A549 (cell line): ENCODE data around the gene ABCC6. TPM values are rescaled to one million over a fixed set of nuclear protein-coding genes. Genes with fewer than 3 reads are reported as not detected.

Source experiments
- ATAC-seq, 2 experiments: fragments of 200-7000 bp in 1 of 2; fragments of >200 bp in 1 of 2; cut with Nextera tagmentation in 1 of 2; cut with Tn5 transposase in 1 of 2; 3 replicates each; pipeline versions ENCODE4 v1.8.0 to v1.9.1; 2018 to 2020; ENCODE audit warnings: mild to moderate bottlenecking in 1 of 2, moderate library complexity in 1 of 2
- CTCF ChIA-PET: fragments of 300-600 bp; sonication (Branson Sonifier 250); formaldehyde crosslinking; extraction: SDS; loops from one replicate; lab custom pipeline; 2021; ENCODE audit warnings: antibody characterized with exemption, inconsistent platforms; lab: Yijun Ruan, JAX
- POLR2A ChIA-PET: fragments of 350-600 bp; formaldehyde crosslinking; extraction: SDS; loops from one replicate; lab custom pipeline; 2021; ENCODE audit warnings: antibody characterized with exemption, inconsistent platforms; lab: Yijun Ruan, JAX
- DNase-seq, 2 experiments: peaks; one replicate each; pipeline versions ENCODE4 v3.0.0 to v3.0.0-alpha.2; 2011 to 2016; ENCODE audit warnings: low read depth in 1 of 2, low spot score in 1 of 2
- FAIRE-seq: peaks from 2 replicates; lab custom pipeline; 2011; peaks lifted over from hg19 to GRCh38; lab: Jason Lieb, UNC
- H3K27ac ChIP-seq, 2 experiments: fragments of >200 bp; sonication (Bioruptor Twin); formaldehyde crosslinking; 3 replicates each; pipeline ENCODE4 v1.5.1; 2016 to 2017
- H3K4me1 ChIP-seq: fragments of >200 bp; sonication (Bioruptor Twin); formaldehyde crosslinking; 3 replicates; pipeline ENCODE4 v1.6.1; 2016
- H3K4me2 ChIP-seq: fragments of >200 bp; sonication (Bioruptor Twin); formaldehyde crosslinking; 3 replicates; pipeline ENCODE4 v1.6.1; 2016
- H3K4me3 ChIP-seq: fragments of >200 bp; sonication (Bioruptor Twin); formaldehyde crosslinking; 3 replicates; pipeline ENCODE4 v1.5.1; 2016
- H3K9me3 ChIP-seq: fragments of >200 bp; sonication (Bioruptor Twin); formaldehyde crosslinking; 3 replicates; pipeline ENCODE4 v1.6.1; 2016
- CHD2 ChIP-seq: fragments of 150-350 bp; IDR thresholded peaks from 2 replicates; pipeline ENCODE4 v1.6.1; 2014; ENCODE audit warnings: low read length; ENCODE audit not compliant: partially characterized antibody
- CHD4 ChIP-seq: fragments of 200-600 bp; sonication (generic); IDR thresholded peaks from 2 replicates; pipeline ENCODE4 v1.6.1; 2016; ENCODE audit warnings: antibody characterized with exemption, mild to moderate bottlenecking, borderline replicate concordance
- EHMT2 ChIP-seq: fragments of 200-600 bp; sonication (generic); IDR thresholded peaks from 2 replicates; pipeline ENCODE4 v1.6.1; 2016; ENCODE audit warnings: antibody characterized with exemption, low read depth, mild to moderate bottlenecking, moderate library complexity
- HOXB13 ChIP-seq: fragments of 250-450 bp; sonication (Bioruptor Pico); IDR thresholded peaks from 2 replicates; pipeline ENCODE4 v1.5.0; 2020; ENCODE audit warnings: low read depth, mild to moderate bottlenecking, moderate library complexity
- POLR2A ChIP-seq: IDR thresholded peaks from 2 replicates; pipeline ENCODE4 v1.6.1; 2012; ENCODE audit warnings: mild to moderate bottlenecking, low read length
- POLR2AphosphoS2 ChIP-seq: conservative IDR thresholded peaks from 2 replicates; pipeline ENCODE4 v1.6.1; 2012; ENCODE audit warnings: low read length, improper control_type of control experiment, inconsistent platforms
- WGBS: methylation state at CpG from one replicate; pipeline ENCODE4 v1.1.6; 2017; ENCODE audit errors: missing lambda C conversion rate; 5-methylcytosine and 5-hydroxymethylcytosine counted together
- polyA plus RNA-seq, 4 experiments: library from polyadenylated mRNA; depleted of rRNA in 3 of 4; stranded (reverse); fragments of >200 nt; fragmentation: RNase III in 1 of 4; extraction: RNeasy Plus Mini Kit Qiagen cat#74134 plus additional on column Dnase treatment in 1 of 4; gene quantifications; 2 replicates in 3 of 4; 3 replicates in 1 of 4; pipeline ENCODE4 v1.2.3, GENCODE V29; 2011 to 2017
- TF ChIP-seq, protein P1 (sequence below): IDR thresholded peaks from 2 replicates; pipeline ENCODE4 v1.6.1; 2012

Gene ABCC6
- polyA plus RNA-seq, 2 of the 4 experiments (the other 2 are of a cell fraction) = 3.6 to 5.0 TPM

- peaks cover 23% of the 10 kb centered on the region for H3K4me1 ChIP-seq
- H3K27ac ChIP-seq = no peak overlapping the region
- DNase-seq = no peak
- WGBS = 86% methylated on average over 8 of the region's 8 CpGs
- POLR2A ChIA-PET = no interaction called here
- no peak for FAIRE-seq
- H3K4me3 ChIP-seq = no peak overlapping the region
- H3K9me3 ChIP-seq = no peaks in the 10 kb centered on the region
- TF ChIP-seq EHMT2 (no peak), CHD2 (no peak), CHD4 (no peak), HOXB13 (CRISPR knock-in tag) (no peak), POLR2AphosphoS2 (no peak)
- TF ChIP-seq, all 56 proteins: peak for 0
- CTCF ChIA-PET = no interaction called here
- no peak overlapping the region for H3K4me2 ChIP-seq
- ATAC-seq = no peak
Measured at GRCh38 chr16:16100631-16101030, 122.7 kb downstream of the ABCC6 start.

DNA sequence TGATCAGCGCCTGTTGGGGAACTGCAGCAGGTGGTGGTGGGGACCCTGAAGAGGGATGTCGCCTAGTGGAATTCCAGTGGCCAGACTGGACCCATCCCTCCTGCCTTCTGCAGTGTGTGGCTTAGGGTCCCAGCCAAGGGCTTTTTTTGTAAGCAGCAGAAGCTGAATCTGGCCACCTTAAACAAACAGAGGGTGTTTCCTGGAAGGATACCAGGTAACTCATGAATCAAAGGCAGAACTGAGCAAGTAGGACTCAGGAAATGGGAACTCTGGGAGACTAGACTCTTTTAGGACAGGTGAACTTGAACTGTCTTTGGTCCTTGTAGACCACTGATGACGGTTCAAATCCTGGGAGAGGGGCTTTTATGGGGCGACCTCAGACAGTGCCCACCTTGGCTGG, 124.0 kb downstream of the ABCC6 start:
- Histone ChIP-seq H3K4me1 (peaks cover 32% of the 10 kb centered on the region), H3K9me3 (no peaks in the 10 kb centered on the region), H3K27ac (no peak overlapping the region), H3K4me2 (no peak overlapping the region), H3K4me3 (no peak overlapping the region)
- POLR2A ChIA-PET = no interaction called here
- CTCF ChIA-PET = interaction anchor here (1.1 kb wide), 1 partner anchor 13 kb away, joined by 4 read pairs; no protein-coding TSS in a partner anchor
- FAIRE-seq (no peak), ATAC-seq (no peak), DNase-seq (no peak)
- 0 out of 2 replicates have a peak, but pooled peaks have one; percentile 54 for TF ChIP-seq POLR2AphosphoS2
- no peak for TF ChIP-seq POLR2A
- TF ChIP-seq, protein P1, sequence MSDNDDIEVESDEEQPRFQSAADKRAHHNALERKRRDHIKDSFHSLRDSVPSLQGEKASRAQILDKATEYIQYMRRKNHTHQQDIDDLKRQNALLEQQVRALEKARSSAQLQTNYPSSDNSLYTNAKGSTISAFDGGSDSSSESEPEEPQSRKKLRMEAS = no peak
- WGBS = 94% methylated on average over 4 of the region's 4 CpGs

Other genes starting within 250 kb of the ABCC6 start
- 80.8 and 89.1 TPM in 2 replicates for gene NOMO3, start 9.0 kb upstream of the ABCC6 start, polyA plus RNA-seq (2011; rRNA removed)
- 27.6 to 31.1 TPM (median 28.1 TPM) in 3 replicates for gene NOMO3, start 9.0 kb upstream of the ABCC6 start, polyA plus RNA-seq (2017; fragmentation: RNase III; extraction: RNeasy Plus Mini Kit Qiagen cat#74134 plus additional on column Dnase treatment)
- gene NPIPA7, start 155.6 kb upstream of the ABCC6 start, polyA plus RNA-seq (2011; rRNA removed) = 15.5 and 18.3 TPM in 2 replicates
- gene NPIPA7, start 155.6 kb upstream of the ABCC6 start, polyA plus RNA-seq (2017; fragmentation: RNase III; extraction: RNeasy Plus Mini Kit Qiagen cat#74134 plus additional on column Dnase treatment) = 5.7 to 11.7 TPM (median 7.1 TPM) in 3 replicates